8988T (cell line): ENCODE measurements around the gene EIF3C.
"Not testable (repeated sequence)": the region's sequence is repeated elsewhere in the genome, so short reads cannot be mapped to it uniquely, and the experiment has no call there.

Experiments used
- DNase-seq: peaks from one replicate; pipeline ENCODE4 v3.0.0; 2011

Gene EIF3C

DNA sequence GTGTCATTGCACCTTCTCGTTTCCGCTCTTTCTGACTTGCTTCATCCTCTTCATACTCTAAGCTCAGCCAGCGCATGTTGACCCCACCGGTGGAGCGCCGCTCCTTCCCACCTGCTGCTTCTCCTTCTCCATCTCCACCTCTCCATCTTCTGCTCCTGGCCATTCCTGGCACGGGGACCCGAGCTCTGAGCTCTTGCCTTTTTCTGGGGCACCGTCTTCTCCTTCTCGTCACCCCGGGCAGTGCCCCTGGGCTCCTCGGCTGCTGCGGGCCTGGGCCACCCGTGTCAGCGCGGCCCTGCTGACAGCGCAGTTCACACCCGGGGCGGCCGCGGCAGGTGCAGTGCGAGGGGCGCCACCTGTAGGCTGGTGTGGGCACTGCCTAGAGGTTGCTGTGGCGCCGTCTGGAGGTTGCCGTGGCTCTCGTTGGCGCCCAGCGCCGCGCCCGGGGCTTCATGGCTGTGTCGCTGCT is 38.8 kb downstream of the EIF3C start:
- not testable (repeated sequence) for DNase-seq

DNA sequence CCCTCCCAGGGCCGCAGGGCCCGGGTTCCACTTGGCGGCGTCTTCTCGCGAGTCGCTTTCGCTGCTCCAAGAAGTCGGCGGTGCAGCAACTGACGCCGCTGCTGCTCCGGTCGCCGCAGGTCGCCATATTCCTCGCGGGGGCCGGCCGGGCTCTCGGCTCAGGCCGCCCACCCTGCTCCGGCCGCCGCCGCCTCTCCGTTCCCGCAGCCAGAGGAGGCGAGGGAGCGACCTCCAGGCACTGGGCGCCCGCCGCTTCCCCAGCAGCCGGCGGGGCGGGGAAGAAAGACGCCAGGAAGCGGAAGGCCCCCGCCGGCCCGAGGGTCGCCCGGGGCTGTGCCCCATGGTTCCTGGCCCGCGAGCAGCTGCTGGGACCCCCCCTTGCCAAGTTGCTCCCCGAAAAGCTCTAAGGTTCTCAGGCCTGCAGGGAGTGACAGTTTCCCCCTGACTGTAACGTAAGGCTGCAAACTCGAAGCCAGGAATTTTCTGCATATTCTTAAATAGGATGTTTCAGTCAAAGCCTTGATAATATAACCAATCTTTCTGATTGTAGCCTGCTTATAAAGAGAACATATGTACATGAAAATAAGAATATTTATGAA is 39.3 kb downstream of the EIF3C start:
- not testable (repeated sequence) for DNase-seq

DNA sequence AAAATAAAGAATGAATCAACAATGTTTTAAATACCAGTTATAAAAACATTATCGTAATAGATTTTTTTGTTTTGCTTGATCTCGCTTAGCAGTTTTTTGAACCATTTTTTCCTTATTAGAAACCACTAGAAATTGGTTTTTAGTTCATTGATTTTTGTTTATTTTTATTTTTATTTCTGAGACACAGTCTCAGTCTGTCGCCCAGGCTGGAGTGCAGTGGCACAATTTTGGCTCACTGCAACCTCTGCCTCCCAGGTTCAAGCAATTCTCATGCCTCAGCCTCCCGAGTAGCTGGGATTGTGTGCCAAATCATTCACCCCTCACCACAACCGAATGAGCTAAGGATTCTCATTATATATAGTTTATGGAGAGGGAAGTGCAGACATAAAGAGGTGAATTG is 40.2 kb downstream of the EIF3C start, which contains the start of gene NPIPB9:
Gene NPIPB9 (plus strand): TSS at position 301 of the 400 bp plus-strand sequence.
- DNase-seq: not testable (repeated sequence)

DNA sequence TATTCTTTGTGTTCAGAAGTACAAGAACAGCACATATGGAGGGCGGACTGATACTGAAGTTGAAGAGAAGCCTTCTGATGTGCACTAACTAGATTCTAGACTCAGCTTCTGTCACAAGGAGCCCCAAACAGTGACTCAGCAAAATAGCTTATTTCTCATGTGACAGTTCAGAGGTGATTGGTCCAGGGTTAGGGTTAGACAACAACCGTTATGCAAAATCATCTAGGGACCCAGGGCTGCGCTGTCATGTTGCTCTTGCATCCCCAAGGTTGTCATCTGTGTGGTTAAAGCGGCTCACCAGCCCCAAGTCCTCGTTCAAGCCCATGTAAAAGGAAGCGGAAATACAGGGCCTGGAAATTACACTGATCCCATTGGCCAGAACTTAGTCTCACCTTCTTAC is 70.4 kb downstream of the EIF3C start:
- not testable (repeated sequence) for DNase-seq

DNA sequence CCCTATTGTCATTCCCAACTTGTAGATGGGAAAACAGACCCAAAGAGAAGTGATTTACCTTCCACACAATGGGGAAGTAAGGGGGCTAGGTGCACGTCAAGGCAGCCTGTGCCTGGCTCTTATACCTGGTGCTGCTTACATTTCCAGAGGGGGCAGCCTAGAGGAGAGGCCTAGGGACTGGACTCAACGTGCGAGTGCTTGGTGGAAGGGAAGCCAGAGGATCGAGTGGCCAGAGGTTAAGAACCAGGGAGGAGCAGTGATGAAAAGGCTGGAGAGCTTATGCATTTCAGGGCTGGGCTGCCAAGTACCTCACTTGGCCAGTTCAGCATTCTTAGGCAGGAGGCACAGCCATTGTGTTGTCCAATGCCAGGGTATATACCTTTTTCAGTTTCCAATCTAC is 71.1 kb downstream of the EIF3C start:
- not testable (repeated sequence) for DNase-seq
